ENCODE measurements around the gene CCDC91. TPM values are rescaled to one million over a fixed set of nuclear protein-coding genes. Genes with fewer than 3 reads are reported as not detected.

CCDC91 gene
- total and polyA plus RNA-seq, 9 of the 15 experiments (the other 6 are each of a cell fraction or from before 2014, with no cell fraction given): 10.1 to 31.1 (median 26.3) TPM

GRCh38 chr12:28351414-28351813 is 161.2 kb downstream of the CCDC91 start:
- 83% methylated on average over 2 of the region's 2 CpGs for WGBS (ENCODE audit: insufficient coverage, low coverage, missing lambda C conversion rate)
- intact Hi-C loops (cut with micrococcal nuclease) (no loop called here), in situ Hi-C loops (cut with MboI) (no loop called here)
- DNase-seq (ENCODE audit: extremely low read depth in 1 of 4, low spot score in 3 of 4) (no peak), FAIRE-seq (no peak), ATAC-seq (no peak)
- CTCF ChIA-PET (ENCODE audit: low intra/inter-chr PET ratio): no interaction called here
- POLR2A ChIA-PET: no interaction called here
- Histone ChIP-seq H2AFZ (ENCODE audit: low read depth, low read length) (no peak overlapping the region), H3K4me1 (replicated peaks in 1 of 2; ENCODE audit: control insufficient read depth in 2 of 2, insufficient read depth in 2 of 2, low read length in 2 of 2) (no peaks in the 10 kb centered on the region), H3K27ac (ENCODE audit: extremely low read depth, low read depth, low read length) (no peak overlapping the region), H4K20me1 (replicated peaks; ENCODE audit: control insufficient read depth, insufficient read depth, low read length) (no peaks in the 10 kb centered on the region), H3K27me3 (ENCODE audit: control insufficient read depth in 2 of 2, insufficient read depth in 2 of 2, low read length in 2 of 2) (no peaks in the 10 kb centered on the region), H3K9me1 (ENCODE audit: control insufficient read depth, insufficient read depth, low read length) (no peaks in the 10 kb centered on the region), H3K4me2 (ENCODE audit: insufficient read depth, low read length) (no peak overlapping the region), H3K79me2 (ENCODE audit: control insufficient read depth, insufficient read depth, low read length) (no peaks in the 10 kb centered on the region), H3K36me3 (ENCODE audit: control insufficient read depth, insufficient read depth, low read length) (no peaks in the 10 kb centered on the region; the same call in 2 of the 3 replicates), H3K9me3 (replicated peaks; ENCODE audit: control insufficient read depth, insufficient read depth, low read depth, low read length) (no peaks in the 10 kb centered on the region), H3K4me3 (no peak overlapping the region), H3K9ac (ENCODE audit: insufficient read depth in 1 of 2, low read depth in 2 of 2, low read length in 2 of 2) (no peak overlapping the region)
- no TSS peak for BruUV-seq (replicated peaks)
- TF ChIP-seq ZEB2 (IDR thresholded peaks at IDR 0.05): no peak
- TF ChIP-seq SMARCB1 (IDR thresholded peaks at IDR 0.05; ENCODE audit: insufficient read length, low read depth): no peak
- no peak for TF ChIP-seq CCAR2 (IDR thresholded peaks at IDR 0.05; ENCODE audit: low read depth, low read length)
- TF ChIP-seq ZHX1 (conservative IDR thresholded peaks at IDR 0.05; ENCODE audit: low read length): no peak
- no peak for TF ChIP-seq ZNF766 (CRISPR knock-in tag; conservative IDR thresholded peaks at IDR 0.05)
- TF ChIP-seq ZNF12 (CRISPR knock-in tag; IDR thresholded peaks at IDR 0.05): no peak
- no peak for TF ChIP-seq TFE3 (CRISPR knock-in tag; IDR thresholded peaks at IDR 0.05)
- no peak for TF ChIP-seq ZNF785 (CRISPR knock-in tag; IDR thresholded peaks at IDR 0.05)
- no peak for TF ChIP-seq SREBF1 (IDR thresholded peaks at IDR 0.05; ENCODE audit: borderline replicate concordance, low read depth, low read length)
- TF ChIP-seq ZBTB49 (CRISPR knock-in tag; IDR thresholded peaks at IDR 0.05; ENCODE audit: borderline replicate concordance): no peak
- no peak for TF ChIP-seq MAFG (tag; conservative IDR thresholded peaks at IDR 0.05)
- TF ChIP-seq ZNF354B (CRISPR knock-in tag; IDR thresholded peaks at IDR 0.05): no peak
- no peak for TF ChIP-seq ATF6 (CRISPR knock-in tag; IDR thresholded peaks at IDR 0.05)
- TF ChIP-seq XRCC5 (IDR thresholded peaks at IDR 0.05; ENCODE audit: low read depth, low read length): no peak
